Activated CD4-positive, alpha-beta T cell treated with anti-CD3 and anti-CD28 coated beads for 4 hours (primary cell): ENCODE results near the gene EHD3.
"Not testable (repeated sequence)": the region's sequence is repeated elsewhere in the genome, so short reads cannot be mapped to it uniquely, and the experiment has no call there.

Experiments used
- DNase-seq, 2 donors: peaks; one replicate each; pipeline ENCODE4 v3.0.0-alpha.2; 2020

EHD3 gene

GRCh38 chr2:31256611-31257382, 22.8 kb downstream of the EHD3 start:
- DNase-seq, result no peak

GRCh38 chr2:31258351-31258750, 24.4 kb downstream of the EHD3 start:
- DNase-seq, result no peak

GRCh38 chr2:31259075-31259474, 25.1 kb downstream of the EHD3 start:
- no peak for DNase-seq

GRCh38 chr2:31260870-31261269, 26.9 kb downstream of the EHD3 start:
- no peak for DNase-seq

- no peak for DNase-seq
Measured at GRCh38 chr2:31263636-31264190, 29.8 kb downstream of the EHD3 start.

- no peak for DNase-seq
Measured at GRCh38 chr2:31265234-31265633, 31.3 kb downstream of the EHD3 start.

- no peak for DNase-seq
Measured at GRCh38 chr2:31266804-31267203, 32.9 kb downstream of the EHD3 start.

GRCh38 chr2:31267437-31268120, 33.6 kb downstream of the EHD3 start:
- no peak for DNase-seq

GRCh38 chr2:31268344-31268743, 34.4 kb downstream of the EHD3 start:
- DNase-seq, result no peak

GRCh38 chr2:31269087-31269486, 35.1 kb downstream of the EHD3 start:
- DNase-seq, result no peak

GRCh38 chr2:31270131-31270530, 36.2 kb downstream of the EHD3 start:
- no peak for DNase-seq

GRCh38 chr2:31270822-31271231, 36.9 kb downstream of the EHD3 start:
- DNase-seq, result no peak

- no peak for DNase-seq
Measured at GRCh38 chr2:31271851-31272267, 37.9 kb downstream of the EHD3 start.

- DNase-seq, result no peak
Measured at GRCh38 chr2:31274401-31275075, 40.6 kb downstream of the EHD3 start.

- no peak for DNase-seq
Measured at GRCh38 chr2:31275976-31276375, 42.0 kb downstream of the EHD3 start.

GRCh38 chr2:31277621-31278020, 43.7 kb downstream of the EHD3 start:
- no peak for DNase-seq

GRCh38 chr2:31282634-31283033, 48.7 kb downstream of the EHD3 start:
- DNase-seq, result no peak

GRCh38 chr2:31283193-31283919, 49.4 kb downstream of the EHD3 start:
- DNase-seq, result not testable (repeated sequence)

GRCh38 chr2:31284107-31284506, 50.2 kb downstream of the EHD3 start:
- DNase-seq, result no peak

GRCh38 chr2:31286230-31286629, 52.3 kb downstream of the EHD3 start:
- no peak for DNase-seq

GRCh38 chr2:31286961-31287550, 53.1 kb downstream of the EHD3 start:
- DNase-seq, result no peak

GRCh38 chr2:31287654-31288053, 53.7 kb downstream of the EHD3 start:
- DNase-seq, result no peak
